ENCODE results near the gene TCP11.

The TCP11 gene

GRCh38 chr6:35078896-35079295 lies 62.2 kb downstream of the TCP11 start:
- DNase-seq = no peak

- DNase-seq = no peak
Observed at GRCh38 chr6:35078226-35078850, 62.8 kb downstream of the TCP11 start.

DNA sequence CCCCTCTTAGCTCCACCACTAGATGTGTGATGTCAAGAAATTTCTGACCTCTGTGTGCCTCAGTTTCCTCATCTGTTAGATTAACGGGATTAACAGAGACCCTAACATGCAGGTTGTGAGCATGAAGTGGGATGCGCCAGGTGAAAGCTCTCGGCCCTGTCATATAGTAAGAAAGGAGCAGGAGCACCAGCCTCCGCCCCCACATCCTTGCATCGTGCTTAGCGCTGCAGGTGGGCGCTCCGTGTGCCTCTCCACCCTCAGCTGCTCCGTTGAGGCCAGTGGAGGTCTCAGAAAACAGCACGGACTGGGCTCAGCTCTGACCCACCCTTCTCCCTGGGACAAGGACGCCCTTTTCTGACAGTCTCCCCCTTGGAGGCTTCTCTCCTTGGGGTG lies 63.4 kb downstream of the TCP11 start:
- DNase-seq = no peak

- DNase-seq = peak; percentile 21
Observed at GRCh38 chr6:35076997-35077712, 64.0 kb downstream of the TCP11 start.

GRCh38 chr6:35073766-35074471 lies 67.2 kb downstream of the TCP11 start:
- no peak for DNase-seq

DNA sequence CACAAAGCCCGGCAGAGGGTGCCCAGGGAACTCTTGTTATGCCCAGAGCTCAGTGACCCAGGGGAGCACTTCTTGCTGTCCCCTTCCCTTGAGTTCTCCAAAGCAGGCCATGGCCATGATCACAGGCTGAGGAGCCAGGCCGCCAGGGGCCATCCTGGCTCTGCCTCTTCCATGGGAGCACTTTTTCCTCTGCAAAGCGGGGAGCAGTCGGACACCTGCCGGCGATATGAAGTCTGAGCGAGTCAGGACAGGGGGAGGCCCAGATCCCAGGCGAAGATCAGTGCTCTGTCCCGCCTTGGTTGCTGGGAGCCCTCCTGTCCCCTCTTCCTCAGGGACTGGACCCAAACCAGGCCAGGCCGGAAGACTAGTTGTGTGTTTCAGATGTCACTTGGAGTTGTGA lies 67.9 kb downstream of the TCP11 start:
- no peak for DNase-seq

DNA sequence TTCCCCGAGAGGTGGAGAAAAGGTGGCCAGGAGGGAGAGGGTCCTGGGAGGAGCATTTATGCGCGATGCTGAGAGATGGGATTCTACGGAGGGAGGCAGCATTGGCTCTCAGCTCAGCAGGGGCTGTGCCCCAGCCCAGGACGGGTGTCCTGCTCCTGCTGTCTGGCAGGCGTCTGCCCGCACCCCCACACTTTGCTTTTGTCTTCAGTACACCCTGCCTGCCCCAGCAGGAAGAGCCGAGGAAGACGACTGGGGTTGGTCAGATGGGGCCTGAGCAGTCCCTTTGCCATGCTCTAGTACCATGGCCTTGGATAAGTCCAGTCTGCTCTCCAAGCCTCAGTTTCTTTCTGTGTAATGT lies 68.5 kb downstream of the TCP11 start:
- DNase-seq = no peak

- DNase-seq = no peak
Observed at GRCh38 chr6:35072051-35072697, 69.0 kb downstream of the TCP11 start.

DNA sequence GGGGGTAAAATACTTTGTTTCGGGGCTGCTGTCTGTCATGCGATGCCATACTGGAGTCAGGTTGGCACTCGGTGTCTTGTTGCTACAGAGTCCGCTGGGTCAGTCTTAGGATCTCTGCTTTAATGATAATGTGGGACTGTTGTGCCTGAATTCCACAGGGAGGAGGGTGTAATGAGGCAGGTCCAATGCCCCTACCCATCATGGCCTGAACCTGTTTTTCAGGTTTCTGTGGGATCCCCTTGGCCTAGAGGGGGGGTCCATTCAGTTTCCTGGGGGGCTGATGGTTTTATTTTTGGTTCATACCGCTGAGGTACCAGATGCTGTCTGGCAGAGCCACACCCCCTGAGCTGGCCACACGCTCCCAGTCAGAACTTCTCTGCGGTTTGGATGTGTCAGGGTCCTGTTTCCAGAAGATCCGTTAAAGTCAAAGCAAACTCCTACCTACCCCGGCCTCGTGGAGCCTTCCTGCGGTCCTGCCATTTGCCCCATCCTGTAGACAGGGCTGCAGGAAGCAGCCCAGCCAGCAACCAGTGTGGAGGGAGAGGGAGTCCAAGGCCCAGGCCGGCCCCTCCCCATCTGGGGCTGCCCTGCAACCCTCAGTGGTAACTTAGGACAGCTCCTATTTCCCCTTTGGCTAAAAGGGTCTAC lies 69.7 kb downstream of the TCP11 start:
- no peak for DNase-seq

DNA sequence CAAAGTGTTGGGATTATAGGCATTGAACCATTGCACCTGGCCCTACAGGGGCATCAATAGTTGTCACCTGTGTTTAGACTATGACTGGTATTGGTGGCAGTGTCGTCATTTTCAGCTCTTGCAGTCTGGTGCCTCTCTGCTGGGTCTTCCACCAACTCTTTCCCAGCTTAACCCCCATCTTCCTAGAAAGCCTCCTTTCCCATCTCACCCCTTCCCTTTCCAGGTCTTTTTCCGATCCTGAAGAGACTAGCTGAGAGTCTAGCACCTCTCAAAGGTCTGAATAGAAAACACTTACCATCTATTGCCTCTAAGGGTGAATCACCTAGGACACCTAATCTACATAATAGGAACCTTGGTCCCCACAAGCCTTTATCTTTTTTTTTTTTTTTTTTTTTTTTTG lies 71.0 kb downstream of the TCP11 start:
- no peak for DNase-seq

DNA sequence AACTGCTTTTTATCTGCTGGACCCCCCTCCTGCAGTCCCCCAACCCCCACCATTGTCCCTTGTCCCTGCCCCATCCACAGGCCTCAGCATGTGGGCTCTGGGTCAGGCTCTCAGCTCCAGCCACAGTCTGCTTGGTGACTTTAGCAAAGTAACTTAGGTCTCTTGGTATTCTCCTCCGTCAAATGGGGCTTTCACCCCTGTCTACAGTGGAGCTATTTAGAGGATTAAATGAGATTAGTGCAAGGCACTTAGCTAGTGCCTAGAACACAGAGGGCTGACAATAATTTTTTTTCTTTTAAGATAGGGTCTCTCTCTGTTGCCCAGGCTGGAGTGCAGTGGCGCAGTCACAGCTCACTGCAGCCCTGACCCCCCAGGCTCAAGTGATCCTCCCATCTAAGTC lies 71.9 kb downstream of the TCP11 start:
- no peak for DNase-seq

GRCh38 chr6:35068644-35069043 lies 72.5 kb downstream of the TCP11 start:
- no peak for DNase-seq

DNA sequence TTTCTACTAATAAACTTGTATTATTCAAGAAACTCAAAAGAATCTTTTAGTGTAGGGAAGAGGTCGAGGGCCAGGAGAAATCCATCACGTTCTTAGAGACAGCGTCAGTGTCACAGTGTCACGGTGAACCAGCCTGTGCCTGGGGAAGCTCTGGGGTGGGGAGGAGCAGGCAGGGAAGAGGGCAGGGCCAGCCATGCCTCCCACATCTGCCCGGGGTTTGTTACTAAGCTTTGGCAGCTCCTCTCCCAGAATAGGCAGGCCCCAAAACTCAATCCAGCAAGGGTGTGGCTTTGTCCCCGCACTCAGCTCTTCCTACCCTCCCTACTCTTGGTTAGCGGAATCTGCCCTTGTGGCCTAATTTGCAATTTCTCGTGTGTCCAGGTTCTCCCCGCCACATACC lies 72.9 kb downstream of the TCP11 start:
- DNase-seq = no peak

All from NCI-H2171 (cell line).